ENCODE data around the gene NCEH1. TPM values are rescaled to one million over a fixed set of nuclear protein-coding genes. Genes with fewer than 3 reads are reported as not detected.
"Not testable (repeated sequence)": the region's sequence is repeated elsewhere in the genome, so short reads cannot be mapped to it uniquely, and the experiment has no call there.

Gene NCEH1
- polyA plus RNA-seq, 3 donors, result 8.6 to 23.9 (median 20.7) TPM

- DNase-seq, result peak; percentile 47 to 78 (median 71)
- peak overlapping the region; percentile 78 to 93 (median 90) for H3K27ac Mint-ChIP-seq
- H3K9me3 ChIP-seq (replicated peaks in 1 of 2; ENCODE audit: control insufficient read depth in 1 of 2, insufficient read depth in 1 of 2, low read length in 2 of 2), result no peaks in the 10 kb centered on the region
- H3K27me3 Mint-ChIP-seq (ENCODE audit: low read depth in 3 of 3), result peaks cover 0 to 4% (median 2%) of the 10 kb centered on the region in 3 donors
- peaks cover 55% of the 10 kb centered on the region for H3K4me1 Mint-ChIP-seq
- WGBS (ENCODE audit: insufficient coverage), result no CpG with 5 or more reads among the region's 7 CpGs
- peak overlapping the region; percentile 0 for H3K9ac ChIP-seq (ENCODE audit: insufficient read depth, low read length, poor library complexity, severe bottlenecking)
- peaks cover 48 to 51% of the 10 kb centered on the region in 2 donors for H3K4me1 ChIP-seq (ENCODE audit: control insufficient read depth in 1 of 2, insufficient read depth in 2 of 2, low read length in 2 of 2)
- no peaks in the 10 kb centered on the region for H3K36me3 Mint-ChIP-seq
- intact Hi-C loops (cut with micrococcal nuclease), result loop anchor here (5.0 to 10.0 kb wide), 2 partner anchors 51 to 104 kb away; no protein-coding TSS in a partner anchor
- H3K27ac ChIP-seq (ENCODE audit: low read depth in 1 of 2, low read length in 2 of 2), result peak overlapping the region in 1 of 2 donors; percentile 80
- peak overlapping the region; percentile 73 for H3K4me2 ChIP-seq (replicated peaks; ENCODE audit: extremely low read depth, low read length, poor library complexity, severe bottlenecking)
- H3K79me2 ChIP-seq (ENCODE audit: insufficient read depth, low read length), result peaks cover 11% of the 10 kb centered on the region
- H3K27me3 ChIP-seq (ENCODE audit: control insufficient read depth in 2 of 2, insufficient read depth in 2 of 2, low read length in 2 of 2), result no peaks in the 10 kb centered on the region
- H3K9me3 Mint-ChIP-seq, result peaks cover 0 to 3% (median 0%) of the 10 kb centered on the region in 7 donors
- peak overlapping the region; percentile 50 for H2AFZ ChIP-seq (ENCODE audit: insufficient read depth, low read depth, low read length, poor library complexity, severe bottlenecking)
- H4K20me1 ChIP-seq (ENCODE audit: insufficient read depth, low read length), result no peaks in the 10 kb centered on the region
- peak; percentile 84 for TF ChIP-seq CTCF (IDR thresholded peaks at IDR 0.05)
- peak overlapping the region; percentile 66 to 92 for H3K4me3 Mint-ChIP-seq
- no peaks in the 10 kb centered on the region for H3K36me3 ChIP-seq (replicated peaks in 1 of 2; ENCODE audit: control insufficient read depth in 1 of 2, insufficient read depth in 2 of 2, low read length in 2 of 2)
- H3K4me3 ChIP-seq (replicated peaks in 1 of 3; ENCODE audit: low read depth in 2 of 3, low read length in 3 of 3), result peak overlapping the region; percentile 6 to 64 (median 42)
Observed at GRCh38 chr3:172595664-172596393, 115.0 kb downstream of the NCEH1 start.

GRCh38 chr3:172594900-172595663, 115.8 kb downstream of the NCEH1 start:
- Mint-ChIP-seq H3K4me3 (peak overlapping the region; percentile 27 to 64), H3K27ac (peak overlapping the region; percentile 75 to 92 (median 86)), H3K4me1 (peaks cover 63% of the 10 kb centered on the region)
- Histone ChIP-seq H3K4me2 (replicated peaks; ENCODE audit: extremely low read depth, low read length, poor library complexity, severe bottlenecking) (peak overlapping the region; percentile 73), H3K4me3 (replicated peaks in 1 of 3; ENCODE audit: low read depth in 2 of 3, low read length in 3 of 3) (peak overlapping the region in 1 of 3 experiments; percentile 64), H3K79me2 (ENCODE audit: insufficient read depth, low read length) (peaks cover 11% of the 10 kb centered on the region), H3K27ac (ENCODE audit: low read depth in 1 of 2, low read length in 2 of 2) (peak overlapping the region; percentile 52 to 80), H3K4me1 (ENCODE audit: control insufficient read depth in 1 of 2, insufficient read depth in 2 of 2, low read length in 2 of 2) (peaks cover 48 to 51% of the 10 kb centered on the region in 2 donors)
- not testable (repeated sequence) for DNase-seq; H3K27me3 Mint-ChIP-seq (ENCODE audit: low read depth in 3 of 3); H3K9ac ChIP-seq (ENCODE audit: insufficient read depth, low read length, poor library complexity, severe bottlenecking); H4K20me1 ChIP-seq (ENCODE audit: insufficient read depth, low read length); H3K9me3 ChIP-seq (replicated peaks in 1 of 2; ENCODE audit: control insufficient read depth in 1 of 2, insufficient read depth in 1 of 2, low read length in 2 of 2); H3K36me3 Mint-ChIP-seq; H3K36me3 ChIP-seq (replicated peaks in 1 of 2; ENCODE audit: control insufficient read depth in 1 of 2, insufficient read depth in 2 of 2, low read length in 2 of 2); H3K27me3 ChIP-seq (ENCODE audit: control insufficient read depth in 2 of 2, insufficient read depth in 2 of 2, low read length in 2 of 2); H3K9me3 Mint-ChIP-seq; H2AFZ ChIP-seq (ENCODE audit: insufficient read depth, low read depth, low read length, poor library complexity, severe bottlenecking)
- no CpG with 5 or more reads among the region's 11 CpGs for WGBS (ENCODE audit: insufficient coverage)
- intact Hi-C loops (cut with micrococcal nuclease), result loop anchor here (5.0 to 10.0 kb wide), 3 partner anchors 50 to 103 kb away; partner anchors contain the start of gene TNFSF10 (in 1 of the 2)

Data from CD14-positive monocyte (primary cell).